Measurements from ENCODE around the gene SNX20. TPM values are rescaled to one million over a fixed set of nuclear protein-coding genes. Genes with fewer than 3 reads are reported as not detected.

Gene SNX20
- total RNA-seq, 4 donors from 2014 or later, result 0.78 to 1.7 (median 1.3) TPM

DNA sequence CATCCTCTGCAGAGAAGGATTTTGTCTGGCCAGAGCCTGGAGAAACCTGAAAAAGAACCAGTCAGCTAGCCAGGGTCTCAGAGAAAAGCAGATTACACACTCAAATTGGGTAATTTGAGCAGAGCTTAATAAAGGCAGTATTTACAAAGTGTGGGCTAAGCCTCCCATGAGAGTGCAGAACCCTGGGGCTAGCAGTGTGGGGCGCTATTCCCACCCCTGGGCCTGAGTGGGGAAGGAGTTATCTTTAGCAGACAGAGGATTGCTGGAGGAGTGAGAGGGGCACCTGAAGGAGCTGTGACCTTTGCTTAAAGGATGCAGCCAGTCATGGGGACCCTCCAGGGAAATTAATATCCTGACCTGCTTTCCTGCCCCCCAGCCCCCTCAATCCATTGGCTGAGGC is 46.2 kb downstream of the SNX20 start:
- no peak for DNase-seq
- no peaks in the 10 kb centered on the region for H3K4me1 ChIP-seq
- H3K27me3 ChIP-seq, result no peaks in the 10 kb centered on the region
- WGBS, 2 donors, result 55 to 95% methylated on average over 1 of the region's 1 CpG
- H3K27ac ChIP-seq, result no peak overlapping the region
- no peaks in the 10 kb centered on the region for H3K36me3 ChIP-seq
- no peak overlapping the region for H3K4me3 ChIP-seq (replicated peaks in 1 of 3)
- intact Hi-C loops (cut with DNase I), result no loop called here
- H3K9me3 ChIP-seq, result no peaks in the 10 kb centered on the region
- no peak for TF ChIP-seq POLR2A (IDR thresholded peaks at IDR 0.05)
- TF ChIP-seq, protein P1, sequence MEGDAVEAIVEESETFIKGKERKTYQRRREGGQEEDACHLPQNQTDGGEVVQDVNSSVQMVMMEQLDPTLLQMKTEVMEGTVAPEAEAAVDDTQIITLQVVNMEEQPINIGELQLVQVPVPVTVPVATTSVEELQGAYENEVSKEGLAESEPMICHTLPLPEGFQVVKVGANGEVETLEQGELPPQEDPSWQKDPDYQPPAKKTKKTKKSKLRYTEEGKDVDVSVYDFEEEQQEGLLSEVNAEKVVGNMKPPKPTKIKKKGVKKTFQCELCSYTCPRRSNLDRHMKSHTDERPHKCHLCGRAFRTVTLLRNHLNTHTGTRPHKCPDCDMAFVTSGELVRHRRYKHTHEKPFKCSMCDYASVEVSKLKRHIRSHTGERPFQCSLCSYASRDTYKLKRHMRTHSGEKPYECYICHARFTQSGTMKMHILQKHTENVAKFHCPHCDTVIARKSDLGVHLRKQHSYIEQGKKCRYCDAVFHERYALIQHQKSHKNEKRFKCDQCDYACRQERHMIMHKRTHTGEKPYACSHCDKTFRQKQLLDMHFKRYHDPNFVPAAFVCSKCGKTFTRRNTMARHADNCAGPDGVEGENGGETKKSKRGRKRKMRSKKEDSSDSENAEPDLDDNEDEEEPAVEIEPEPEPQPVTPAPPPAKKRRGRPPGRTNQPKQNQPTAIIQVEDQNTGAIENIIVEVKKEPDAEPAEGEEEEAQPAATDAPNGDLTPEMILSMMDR (IDR thresholded peaks at IDR 0.05), result no peak

DNA sequence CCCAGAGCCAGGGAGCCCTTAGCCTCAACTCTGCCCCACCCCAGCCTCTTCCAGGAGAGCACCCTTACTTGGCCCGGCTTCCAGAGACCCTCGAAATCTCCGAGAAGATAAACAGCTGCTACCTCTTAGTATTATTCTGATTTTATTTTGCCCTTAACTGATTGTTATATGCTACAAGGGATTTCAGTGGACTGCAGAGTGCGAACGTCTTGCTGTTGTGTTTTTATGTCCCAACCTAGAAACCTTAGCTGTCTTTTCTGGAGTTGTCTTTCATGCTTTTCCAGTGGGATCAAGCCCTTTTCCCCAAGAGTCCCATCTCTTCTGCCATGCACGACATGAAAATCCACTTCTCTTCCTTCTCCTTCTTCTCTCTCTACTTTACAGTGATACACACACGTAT is 47.0 kb downstream of the SNX20 start:
- TF ChIP-seq POLR2A (IDR thresholded peaks at IDR 0.05), result no peak
- TF ChIP-seq, protein P1 (IDR thresholded peaks at IDR 0.05), result no peak
- intact Hi-C loops (cut with DNase I), result no loop called here
- no peaks in the 10 kb centered on the region for H3K36me3 ChIP-seq
- H3K27me3 ChIP-seq, result no peaks in the 10 kb centered on the region
- DNase-seq, result no peak
- H3K27ac ChIP-seq, result no peak overlapping the region
- WGBS, 2 donors, result 85 to 90% methylated on average over 7 of the region's 7 CpGs
- no peaks in the 10 kb centered on the region for H3K9me3 ChIP-seq
- no peak overlapping the region for H3K4me3 ChIP-seq (replicated peaks in 1 of 3)
- no peaks in the 10 kb centered on the region for H3K4me1 ChIP-seq

DNA sequence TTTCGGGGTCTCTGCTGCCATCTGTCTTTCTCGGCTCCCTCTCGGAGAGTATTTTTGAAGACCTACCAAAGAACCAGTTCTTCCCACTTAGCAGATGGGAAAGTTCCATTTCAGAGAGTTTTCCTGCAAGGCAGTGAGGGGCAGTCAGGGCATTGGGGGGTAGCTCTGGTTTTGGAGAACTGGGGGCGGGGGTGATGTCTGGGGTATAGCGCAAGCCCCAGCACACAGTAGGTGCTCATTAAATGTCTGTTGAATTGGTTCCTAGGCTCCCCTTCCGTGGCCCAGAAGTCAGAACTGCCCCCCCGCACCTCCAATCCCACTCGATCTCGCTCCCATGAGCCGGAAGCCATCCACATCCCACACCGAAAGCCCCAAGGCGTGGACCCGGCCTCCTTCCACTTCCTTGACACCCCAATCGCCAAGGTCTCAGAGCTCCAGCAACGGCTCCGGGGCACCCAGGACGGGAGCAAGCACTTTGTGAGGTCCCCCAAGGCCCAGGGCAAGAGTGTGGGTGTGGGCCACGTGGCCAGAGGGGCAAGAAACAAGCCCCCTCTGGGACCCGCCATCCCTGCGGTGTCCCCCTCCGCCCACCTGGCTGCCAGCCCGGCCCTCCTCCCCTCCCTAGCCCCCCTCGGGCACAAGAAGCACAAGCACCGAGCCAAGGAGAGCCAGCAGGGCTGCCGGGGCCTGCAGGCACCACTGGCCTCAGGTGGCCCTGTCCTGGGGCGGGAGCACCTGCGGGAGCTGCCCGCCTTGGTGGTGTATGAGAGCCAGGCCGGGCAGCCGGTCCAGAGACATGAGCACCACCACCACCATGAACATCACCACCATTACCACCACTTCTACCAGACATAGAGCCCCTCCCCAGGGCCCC is 47.9 kb downstream of the SNX20 start:
- Histone ChIP-seq H3K4me1 (no peaks in the 10 kb centered on the region), H3K27me3 (no peaks in the 10 kb centered on the region), H3K9me3 (no peaks in the 10 kb centered on the region), H3K4me3 (replicated peaks in 1 of 3) (no peak overlapping the region), H3K36me3 (no peaks in the 10 kb centered on the region), H3K27ac (no peak overlapping the region)
- intact Hi-C loops (cut with DNase I), result no loop called here
- DNase-seq, result no peak
- TF ChIP-seq, protein P1 (IDR thresholded peaks at IDR 0.05), result no peak
- TF ChIP-seq POLR2A (IDR thresholded peaks at IDR 0.05), result no peak
- WGBS, 2 donors, result 93 to 95% methylated on average over 20 to 27 of the region's 30 CpGs

DNA sequence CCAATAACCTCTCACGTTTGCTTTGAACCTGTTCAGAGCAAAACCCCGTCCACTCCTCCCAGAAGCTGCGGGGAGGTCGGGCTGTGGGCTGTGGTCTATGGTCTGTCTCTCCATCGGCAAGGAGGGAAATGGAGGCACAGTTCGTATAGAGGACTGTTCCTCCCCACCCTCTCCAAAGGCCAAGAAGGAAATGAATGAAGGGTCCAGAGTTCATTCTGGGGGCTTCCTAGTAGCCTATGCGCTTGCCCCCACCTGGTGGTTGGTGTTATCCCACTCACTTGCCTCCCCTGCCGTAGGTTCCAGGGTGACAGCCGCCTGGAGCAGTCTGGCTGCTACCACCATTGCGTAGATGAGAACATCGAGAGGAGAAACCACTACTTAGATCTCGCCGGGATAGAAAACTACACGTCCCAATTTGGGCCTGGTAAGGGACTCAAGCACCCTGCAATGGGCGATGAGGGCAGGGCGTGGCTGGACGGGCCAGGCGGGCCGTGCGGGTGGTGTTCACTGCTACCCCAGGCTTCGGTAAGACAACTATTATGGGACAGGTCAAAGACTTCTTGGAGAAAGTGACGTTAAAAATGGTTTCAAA is 49.0 kb downstream of the SNX20 start:
- intact Hi-C loops (cut with DNase I), result no loop called here
- WGBS, 2 donors, result 89 to 96% methylated on average over 21 to 22 of the region's 22 CpGs
- Histone ChIP-seq H3K27me3 (no peaks in the 10 kb centered on the region), H3K9me3 (no peaks in the 10 kb centered on the region), H3K4me3 (replicated peaks in 1 of 3) (no peak overlapping the region), H3K36me3 (no peaks in the 10 kb centered on the region), H3K27ac (no peak overlapping the region), H3K4me1 (peaks cover 7% of the 10 kb centered on the region in 2 donors)
- TF ChIP-seq, protein P1 (IDR thresholded peaks at IDR 0.05), result no peak
- TF ChIP-seq POLR2A (IDR thresholded peaks at IDR 0.05), result no peak
- DNase-seq, result no peak
